NK-92 (cell line): ENCODE results near the gene PIK3R1.
"Not testable (repeated sequence)": the region's sequence is repeated elsewhere in the genome, so short reads cannot be mapped to it uniquely, and the experiment has no call there.

Experiments used
- DNase-seq: peaks from one replicate; lab custom pipeline; 2025; ENCODE audit not compliant: unreplicated experiment; lab: John Stamatoyannopoulos, UW

Gene PIK3R1

DNA sequence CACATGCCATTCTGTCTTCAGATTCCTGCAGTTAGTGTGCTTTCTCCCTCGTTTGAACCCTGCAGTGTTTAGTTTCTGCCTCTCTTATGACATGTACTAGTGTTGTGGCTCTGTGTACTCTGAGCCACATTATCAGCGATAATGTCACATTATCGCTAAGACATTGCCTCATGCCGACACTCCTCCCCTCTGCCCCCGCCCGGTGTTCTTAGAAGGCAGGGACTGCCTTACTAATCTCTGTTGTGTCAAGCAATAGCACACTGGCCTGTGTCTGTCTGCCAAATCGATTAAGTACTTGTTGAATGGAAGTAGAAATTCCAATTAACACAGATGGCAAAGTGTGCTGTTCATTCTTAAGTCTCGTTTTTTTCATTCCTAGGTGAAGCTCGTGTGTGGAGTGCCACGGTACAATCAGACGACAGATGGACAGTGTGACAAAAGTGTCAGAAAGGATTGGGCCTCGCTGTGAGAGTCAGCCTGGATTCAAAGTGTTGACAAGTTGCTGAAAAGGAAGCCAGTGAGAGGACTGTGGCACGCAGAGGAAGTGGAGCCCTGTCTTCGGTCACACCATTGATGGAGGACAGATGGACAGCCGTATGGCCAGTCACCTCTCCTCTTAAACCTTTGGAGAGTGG, 10.5 kb downstream of the PIK3R1 start:
- DNase-seq, result no peak

DNA sequence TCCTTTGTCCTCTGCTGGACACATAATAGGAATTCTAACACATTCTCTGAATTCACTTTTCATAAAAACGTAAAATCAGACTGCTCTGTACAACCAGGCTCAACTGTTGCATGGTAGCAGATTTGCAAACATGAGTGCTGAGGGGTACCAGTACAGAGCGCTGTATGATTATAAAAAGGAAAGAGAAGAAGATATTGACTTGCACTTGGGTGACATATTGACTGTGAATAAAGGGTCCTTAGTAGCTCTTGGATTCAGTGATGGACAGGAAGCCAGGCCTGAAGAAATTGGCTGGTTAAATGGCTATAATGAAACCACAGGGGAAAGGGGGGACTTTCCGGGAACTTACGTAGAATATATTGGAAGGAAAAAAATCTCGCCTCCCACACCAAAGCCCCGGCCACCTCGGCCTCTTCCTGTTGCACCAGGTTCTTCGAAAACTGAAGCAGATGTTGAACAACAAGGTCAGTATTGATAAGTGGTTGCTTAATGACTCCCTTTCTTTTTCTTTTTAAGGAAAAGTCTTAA, 11.1 kb downstream of the PIK3R1 start:
- DNase-seq, result no peak

GRCh38 chr5:68227532-68228160, 12.1 kb downstream of the PIK3R1 start:
- no peak for DNase-seq

DNA sequence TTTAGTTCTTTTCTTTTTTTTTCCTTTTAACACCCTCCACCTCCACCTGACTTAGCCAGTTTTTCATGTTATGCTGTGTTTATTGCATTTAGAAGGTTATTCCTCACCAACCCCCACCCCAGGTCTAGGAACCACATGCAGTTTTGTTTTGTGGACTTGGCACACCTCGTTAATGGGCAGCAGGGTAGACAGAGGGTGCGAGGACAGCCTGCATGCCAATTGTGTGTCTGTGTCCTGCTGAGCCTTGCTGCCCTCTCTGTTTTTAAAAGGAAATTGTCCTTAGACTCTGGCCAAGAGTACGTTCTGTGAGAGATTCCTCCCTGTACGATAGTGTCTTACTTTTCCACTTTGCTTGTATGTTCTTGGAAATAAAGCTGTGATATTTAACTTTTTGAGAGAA, 13.9 kb downstream of the PIK3R1 start:
- DNase-seq, result no peak

GRCh38 chr5:68230285-68230684, 14.7 kb downstream of the PIK3R1 start:
- no peak for DNase-seq

DNA sequence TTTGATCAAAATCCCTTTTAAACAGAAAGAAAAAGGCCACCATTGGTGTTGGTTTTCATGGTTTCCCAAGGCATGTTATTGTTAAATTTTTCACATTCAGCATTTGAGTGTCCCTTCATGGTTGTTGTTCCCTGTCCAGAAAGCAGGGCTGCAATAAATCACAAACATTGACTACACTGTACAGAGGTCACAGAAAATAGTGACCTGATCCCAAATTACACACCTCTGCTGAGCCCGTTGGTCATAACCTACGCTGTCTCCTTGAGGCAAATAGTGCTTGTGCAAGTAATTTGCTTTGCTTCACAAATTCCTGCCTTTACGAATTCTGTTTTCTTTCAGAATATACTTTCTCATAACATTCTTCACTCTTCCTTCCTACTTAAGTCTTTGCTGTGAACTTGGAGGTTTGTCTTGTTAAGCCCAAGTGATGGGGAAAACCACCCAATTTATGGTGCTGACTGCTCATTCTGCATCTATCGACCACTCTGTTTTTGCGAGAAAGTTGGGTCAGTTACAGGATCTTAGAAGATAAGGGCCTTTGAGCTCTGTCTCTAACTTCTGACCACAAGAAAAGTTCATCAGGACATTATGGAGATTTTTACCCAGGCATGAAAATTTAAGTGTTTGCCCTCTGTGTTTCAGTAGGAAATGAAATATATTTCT, 16.0 kb downstream of the PIK3R1 start:
- DNase-seq, result no peak

DNA sequence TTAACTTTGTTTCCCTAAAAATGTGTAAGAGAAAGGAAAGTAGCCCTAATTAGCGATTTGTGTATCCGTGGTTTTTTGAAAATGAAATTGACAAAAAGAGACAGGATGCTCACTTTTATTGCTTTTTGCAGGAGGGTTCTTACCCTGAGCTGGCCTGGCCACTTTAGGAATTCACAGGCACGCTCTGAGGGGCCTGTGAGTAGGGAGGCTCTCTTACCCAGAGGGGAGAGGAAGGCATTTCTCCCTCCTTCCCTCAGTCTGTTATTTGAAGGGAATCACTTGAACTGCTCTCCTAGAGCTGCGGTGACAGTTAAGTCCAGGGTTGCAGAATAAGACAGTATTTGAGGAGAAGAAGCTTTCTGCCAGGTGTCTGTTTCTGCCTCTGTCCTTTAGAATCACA, 16.7 kb downstream of the PIK3R1 start:
- no peak for DNase-seq

GRCh38 chr5:68233075-68233474, 17.5 kb downstream of the PIK3R1 start:
- DNase-seq, result no peak

- not testable (repeated sequence) for DNase-seq
These were observed 19.7 kb downstream of the PIK3R1 start for GRCh38 chr5:68235229-68235628.

DNA sequence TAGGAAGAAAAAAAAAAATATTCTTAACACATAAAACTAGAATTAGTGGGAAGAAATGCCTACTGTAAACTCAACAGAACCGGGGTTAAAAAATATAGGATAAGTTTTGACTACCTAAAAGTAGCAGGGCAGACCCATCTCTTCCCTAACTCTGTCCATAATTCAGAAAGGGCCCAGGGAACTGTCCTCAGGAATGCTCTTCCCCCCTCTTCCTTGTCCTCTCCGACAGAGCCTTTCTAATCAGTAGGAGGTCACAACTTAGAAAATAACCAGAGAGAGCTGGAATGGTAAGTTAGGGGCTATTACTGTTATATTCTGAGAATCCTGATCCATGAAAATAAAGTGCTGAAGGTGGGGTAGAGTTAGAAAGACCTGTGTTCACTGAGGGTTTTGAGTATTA, 22.2 kb downstream of the PIK3R1 start:
- no peak for DNase-seq

DNA sequence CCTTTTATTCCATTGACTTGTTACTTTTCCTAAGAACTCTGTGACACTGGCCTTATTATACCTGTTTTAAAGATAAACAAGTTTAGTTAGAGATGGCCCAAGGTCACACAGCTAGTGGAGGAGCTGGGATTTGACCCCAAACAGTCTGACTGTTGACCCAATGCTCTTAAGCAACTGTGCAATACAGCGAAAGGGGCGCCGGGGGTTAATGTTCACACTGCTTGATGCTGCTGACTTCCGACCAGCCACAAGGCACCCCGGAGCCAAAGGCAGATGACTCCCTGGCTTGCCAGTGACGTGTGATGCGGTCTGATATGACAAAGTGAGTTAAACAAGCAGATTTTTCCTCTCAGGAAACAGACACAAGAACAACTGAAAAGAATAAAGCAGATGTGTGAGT, 23.9 kb downstream of the PIK3R1 start:
- peak; percentile 26 for DNase-seq

DNA sequence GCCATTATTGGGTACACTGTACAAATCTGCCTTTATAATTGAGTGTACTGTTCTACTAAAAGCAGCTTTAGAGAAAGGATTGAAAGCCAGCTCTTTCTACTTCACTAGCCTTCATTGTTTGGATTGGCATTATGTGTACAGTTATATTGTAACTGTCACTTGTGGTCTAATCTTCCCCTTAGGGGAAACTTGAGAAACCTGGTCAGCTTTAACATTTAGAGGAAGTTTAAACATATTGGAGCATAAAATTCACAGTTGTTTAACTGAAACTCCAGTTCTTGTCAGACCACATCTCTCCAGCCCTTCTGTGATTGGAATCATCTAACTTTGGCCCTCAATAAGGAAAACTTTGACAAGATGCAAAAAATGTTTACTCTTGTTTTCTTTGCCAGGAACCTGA, 24.6 kb downstream of the PIK3R1 start:
- DNase-seq, result no peak

GRCh38 chr5:68240771-68241170, 25.2 kb downstream of the PIK3R1 start:
- no peak for DNase-seq

DNA sequence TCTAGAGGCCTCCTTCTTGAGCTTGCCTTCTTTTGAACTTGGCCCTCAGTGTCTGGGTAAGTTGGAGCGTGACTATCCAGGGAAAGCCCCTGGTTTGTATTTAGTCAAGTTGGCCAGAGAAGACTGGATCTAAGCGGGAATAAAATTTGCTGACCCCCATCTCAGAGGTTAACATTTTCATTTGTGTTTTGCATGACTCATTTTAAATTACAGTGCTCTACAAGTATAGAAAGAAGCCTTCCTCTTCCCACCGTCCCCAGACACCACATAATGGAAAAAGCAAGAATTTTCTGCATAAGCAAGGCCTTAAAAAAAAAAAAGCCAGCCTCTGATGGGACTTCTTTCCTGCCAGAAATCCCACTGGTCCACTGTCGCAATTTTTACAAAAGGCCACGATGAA, 27.2 kb downstream of the PIK3R1 start:
- no peak for DNase-seq

DNA sequence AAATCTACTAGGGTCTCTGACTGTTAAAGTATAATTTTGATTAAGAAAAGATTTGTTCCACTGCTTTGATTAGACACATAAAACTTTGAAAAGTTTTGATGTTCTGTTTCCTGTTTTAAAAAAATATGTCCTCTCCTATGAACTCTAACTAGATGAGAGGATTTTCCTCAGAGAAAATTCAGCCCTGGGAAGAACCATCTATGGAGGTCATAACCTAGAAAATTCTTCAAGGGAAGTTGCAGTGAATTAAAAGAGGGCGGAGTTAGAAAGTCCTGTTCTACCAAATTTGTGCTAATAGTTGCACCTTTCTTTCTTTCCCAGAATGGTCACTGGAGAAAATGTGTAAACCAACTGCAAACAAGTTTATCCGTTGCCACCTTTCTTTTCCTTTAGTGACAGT, 27.7 kb downstream of the PIK3R1 start:
- DNase-seq, result no peak

DNA sequence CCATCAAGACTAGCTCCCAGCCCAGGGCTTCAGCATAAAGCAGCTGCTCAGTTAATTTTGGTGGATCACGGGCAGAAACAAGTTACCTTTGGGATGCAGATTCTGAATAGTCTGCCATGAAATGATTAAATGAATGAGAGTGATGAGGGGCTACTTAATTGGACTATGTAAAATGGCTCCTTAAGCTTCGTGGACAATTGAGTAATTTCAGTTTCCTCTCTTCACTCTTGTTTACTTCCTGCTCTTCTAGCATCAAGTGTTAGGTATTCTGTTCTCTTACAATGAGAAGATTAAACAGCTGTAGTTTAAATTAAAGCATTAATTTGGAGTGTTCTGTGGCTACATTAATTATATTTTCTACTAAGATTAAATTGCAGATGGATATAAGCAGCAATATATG, 28.1 kb downstream of the PIK3R1 start:
- no peak for DNase-seq

GRCh38 chr5:68245319-68245718, 29.8 kb downstream of the PIK3R1 start:
- DNase-seq, result no peak

DNA sequence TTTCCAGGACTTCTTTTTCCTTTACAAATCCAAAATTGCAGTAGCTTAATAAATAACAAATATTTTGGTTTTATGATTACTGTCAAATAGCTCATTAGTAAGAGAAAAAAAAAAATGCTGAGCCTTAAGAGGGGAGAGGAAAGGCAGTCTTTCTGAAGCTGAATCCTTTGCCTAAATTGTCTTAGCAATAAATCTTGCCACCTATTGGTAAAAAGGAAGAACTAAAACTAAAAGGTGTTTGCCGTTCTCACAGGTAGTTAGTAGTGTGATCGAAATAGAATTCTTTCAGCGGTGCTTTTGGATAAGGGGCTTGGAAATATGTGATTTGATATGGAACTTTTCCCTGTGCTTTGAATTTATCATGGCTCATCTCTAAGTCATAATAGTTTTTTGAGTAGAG, 31.2 kb downstream of the PIK3R1 start:
- DNase-seq, result no peak

- no peak for DNase-seq
These were observed 32.1 kb downstream of the PIK3R1 start for GRCh38 chr5:68247627-68248026.

DNA sequence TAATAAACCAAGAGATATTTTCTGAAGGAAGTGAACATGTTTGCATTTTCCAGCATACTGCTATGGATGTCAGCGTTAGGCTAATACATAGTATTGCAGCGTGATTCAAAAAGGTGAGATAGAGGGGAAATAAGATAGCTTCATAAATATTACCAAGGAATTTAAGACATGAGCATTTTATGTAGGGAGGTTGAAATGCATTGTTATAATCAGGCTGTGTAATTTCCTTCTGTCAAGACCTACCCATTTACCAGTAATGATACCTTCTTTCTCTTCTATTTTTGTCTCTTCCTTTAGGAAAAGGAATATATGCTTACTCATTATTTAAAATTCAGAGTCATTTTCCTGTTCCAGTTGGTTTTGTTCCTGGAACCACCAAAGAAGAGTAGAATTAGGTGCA, 33.3 kb downstream of the PIK3R1 start:
- DNase-seq, result no peak

- DNase-seq, result no peak
These were observed 34.0 kb downstream of the PIK3R1 start for GRCh38 chr5:68249520-68249919.

GRCh38 chr5:68250661-68251298, 35.2 kb downstream of the PIK3R1 start:
- no peak for DNase-seq
